ENCODE measurements around the gene RTF1.

GRCh38 chr15:41411441-41411840 lies 5.5 kb upstream of the RTF1 start:
- no peak for TF ChIP-seq CTCF (tag by site-specific recombination; IDR thresholded peaks at IDR 0.05)
- TF ChIP-seq TCF7L2 (IDR thresholded peaks at IDR 0.05; ENCODE audit: borderline replicate concordance, low read depth, low read length): no peak
- TF ChIP-seq ZNF335 (tag by site-specific recombination; conservative IDR thresholded peaks at IDR 0.05): no peak
- no peak for TF ChIP-seq ZEB2 (tag by site-specific recombination; IDR thresholded peaks at IDR 0.05)
- TF ChIP-seq ZNF639 (tag by site-specific recombination; IDR thresholded peaks at IDR 0.05): no peak
- TF ChIP-seq ZSCAN5A (tag by site-specific recombination; IDR thresholded peaks at IDR 0.05): no peak
- no peak for TF ChIP-seq ZNF501 (tag by site-specific recombination; IDR thresholded peaks at IDR 0.05)
- TF ChIP-seq ZNF157 (tag by site-specific recombination; IDR thresholded peaks at IDR 0.05): no peak
- TF ChIP-seq REST (tag by site-specific recombination; IDR thresholded peaks at IDR 0.05): no peak
- TF ChIP-seq ZNF621 (tag by site-specific recombination; IDR thresholded peaks at IDR 0.05): no peak
- no peak for TF ChIP-seq ZNF654 (tag by site-specific recombination; IDR thresholded peaks at IDR 0.05; ENCODE audit: low read depth)
- no peak for TF ChIP-seq ZNF513 (tag by site-specific recombination; IDR thresholded peaks at IDR 0.05)
- no peak for TF ChIP-seq REPIN1 (tag by site-specific recombination; IDR thresholded peaks at IDR 0.05; ENCODE audit: low read depth)
- TF ChIP-seq ZNF704 (tag by site-specific recombination; IDR thresholded peaks at IDR 0.05): no peak

Measured in HEK293 (cell line).